ENCODE data around the gene XPO6.

- no peak for TF ChIP-seq CTCF (IDR thresholded peaks at IDR 0.05; ENCODE audit: poor library complexity, severe bottlenecking)
- no peak for TF ChIP-seq POLR2AphosphoS5 (IDR thresholded peaks at IDR 0.05)
- no peak for TF ChIP-seq EP300 (conservative IDR thresholded peaks at IDR 0.05; ENCODE audit: poor library complexity, severe bottlenecking)
- TF ChIP-seq REST (IDR thresholded peaks at IDR 0.05; ENCODE audit: borderline replicate concordance) = no peak
- no peak for TF ChIP-seq RAD21 (conservative IDR thresholded peaks at IDR 0.05)
- TF ChIP-seq TAF1 (IDR thresholded peaks at IDR 0.05; ENCODE audit: low read depth) = no peak
Measured at GRCh38 chr16:28219282-28219681, 7.5 kb upstream of the XPO6 start.
